COLO668 (cell line): ENCODE results near the gene ISCU.
A peak's percentile ranks its signal among the peaks of the same experiment; 100 is the strongest.
"Not testable (repeated sequence)": the region's sequence is repeated elsewhere in the genome, so short reads cannot be mapped to it uniquely, and the experiment has no call there.

Experiments
- DNase-seq: peaks from one replicate; lab custom pipeline; 2025; ENCODE audit not compliant: unreplicated experiment; lab: John Stamatoyannopoulos, UW

The ISCU gene

GRCh38 chr12:108568338-108569154, 6.2 kb downstream of the ISCU start:
- peak; percentile 57 for DNase-seq

DNA sequence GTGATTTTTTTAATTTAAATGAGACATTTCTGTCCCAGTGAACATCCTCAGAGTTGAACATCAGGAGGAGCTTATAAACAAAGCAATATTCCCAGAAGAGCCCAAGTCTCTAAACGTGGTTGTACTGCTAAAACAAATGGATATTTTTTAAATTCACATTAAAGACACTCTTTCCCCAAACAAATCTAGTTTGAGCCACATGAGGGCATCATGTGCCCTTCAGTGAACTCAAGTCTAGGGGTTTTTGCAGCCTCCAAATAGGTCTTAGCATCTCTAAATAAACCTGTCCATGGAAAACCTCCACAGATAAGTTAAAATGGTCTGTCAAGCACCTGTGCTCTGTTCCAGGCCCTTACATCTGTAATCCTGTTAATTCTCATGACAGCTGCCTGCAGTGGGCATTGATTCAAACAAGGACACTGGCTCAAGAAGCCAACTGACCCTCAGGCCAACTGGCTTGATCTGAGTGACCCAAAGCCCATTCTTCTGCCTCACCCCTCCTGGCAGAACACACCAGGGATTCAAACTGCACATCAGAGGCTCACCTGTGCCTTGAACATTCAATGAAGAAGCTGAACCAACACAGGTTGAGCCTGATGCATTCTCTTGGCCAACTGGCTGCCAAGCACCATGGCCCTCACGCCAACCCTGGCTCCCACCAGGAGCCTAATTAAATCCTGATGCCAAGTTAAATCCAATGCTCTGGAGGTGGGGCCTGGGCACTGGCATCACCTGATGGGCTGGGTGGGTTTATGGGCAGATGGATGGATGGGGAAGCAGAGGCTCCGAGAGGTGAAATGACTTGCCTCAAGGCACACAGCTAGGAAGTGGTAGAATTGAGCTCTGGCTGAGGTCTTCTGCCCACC, 8.6 kb downstream of the ISCU start:
- no peak for DNase-seq

GRCh38 chr12:108571609-108572165, 9.3 kb downstream of the ISCU start:
- DNase-seq = no peak

- no peak for DNase-seq
Observed at GRCh38 chr12:108572166-108572790, 9.9 kb downstream of the ISCU start.

GRCh38 chr12:108573317-108573716, 10.9 kb downstream of the ISCU start:
- DNase-seq = no peak

DNA sequence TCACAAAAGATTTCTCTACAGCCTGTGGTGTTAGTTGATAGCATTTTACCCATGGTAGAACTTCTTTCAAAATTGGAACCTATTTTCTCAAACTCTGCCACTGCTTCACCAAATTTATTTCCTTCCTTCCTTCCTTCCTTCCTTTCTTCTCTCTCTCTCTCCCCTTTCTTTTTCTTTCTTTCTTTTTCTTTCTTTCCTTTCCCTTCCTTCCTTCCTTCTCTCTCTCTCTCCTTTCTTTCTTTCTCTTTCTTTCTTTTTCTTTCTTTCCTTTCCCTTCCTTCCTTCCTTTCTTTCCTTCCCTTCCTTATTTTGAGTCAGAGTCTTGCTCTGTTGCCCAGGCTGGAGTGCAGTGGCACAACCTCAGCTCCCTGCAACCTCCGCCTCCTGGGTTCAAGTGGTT, 11.9 kb downstream of the ISCU start:
- DNase-seq = not testable (repeated sequence)

- no peak for DNase-seq
Observed at GRCh38 chr12:108575199-108575912, 13.0 kb downstream of the ISCU start.

DNA sequence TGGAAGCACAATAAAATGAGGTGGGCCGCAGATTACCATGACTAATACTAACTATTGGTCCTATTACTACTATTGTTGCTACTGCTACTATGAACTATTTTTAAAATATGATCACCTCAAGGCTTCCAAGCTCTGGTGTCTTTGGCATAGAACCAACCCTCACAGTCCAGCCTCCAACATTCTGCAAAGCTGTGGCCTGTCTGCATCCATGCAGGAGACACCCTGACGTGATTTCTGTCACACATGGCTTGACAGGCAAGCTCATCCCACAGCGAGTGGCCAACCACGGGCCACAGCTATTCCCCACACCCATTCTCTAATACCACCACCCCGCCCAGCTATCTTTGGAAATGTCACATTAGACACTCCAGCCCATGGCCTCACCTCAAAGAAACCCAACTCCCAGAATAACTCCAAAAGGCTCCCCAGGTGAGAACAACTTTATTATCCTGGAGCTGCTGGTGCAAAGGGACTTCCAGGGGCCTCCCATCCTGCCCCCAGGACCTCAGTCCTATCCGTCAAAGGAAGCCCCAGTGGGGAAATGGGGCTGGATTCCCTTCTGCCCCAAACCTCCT, 14.4 kb downstream of the ISCU start:
- no peak for DNase-seq

DNA sequence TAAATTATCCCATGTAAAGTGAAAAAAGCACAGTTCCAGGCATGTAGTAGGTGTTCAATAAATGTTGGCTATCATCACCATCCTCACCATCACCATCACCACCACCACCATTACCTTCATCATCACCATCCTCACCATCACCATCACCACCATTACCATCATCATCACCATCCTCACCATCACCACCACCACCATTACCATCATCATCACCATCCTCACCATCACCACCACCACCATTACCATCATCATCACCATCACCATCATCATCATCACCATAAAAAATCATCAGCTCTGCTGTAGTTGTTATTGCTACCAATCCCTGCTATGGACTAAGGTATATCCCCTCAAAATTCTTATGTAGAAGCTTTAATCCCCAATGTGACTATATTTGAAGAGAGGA, 15.1 kb downstream of the ISCU start:
- DNase-seq = no peak

GRCh38 chr12:108578264-108578663, 15.9 kb downstream of the ISCU start:
- no peak for DNase-seq

- DNase-seq = no peak
Observed at GRCh38 chr12:108578813-108579212, 16.4 kb downstream of the ISCU start.

DNA sequence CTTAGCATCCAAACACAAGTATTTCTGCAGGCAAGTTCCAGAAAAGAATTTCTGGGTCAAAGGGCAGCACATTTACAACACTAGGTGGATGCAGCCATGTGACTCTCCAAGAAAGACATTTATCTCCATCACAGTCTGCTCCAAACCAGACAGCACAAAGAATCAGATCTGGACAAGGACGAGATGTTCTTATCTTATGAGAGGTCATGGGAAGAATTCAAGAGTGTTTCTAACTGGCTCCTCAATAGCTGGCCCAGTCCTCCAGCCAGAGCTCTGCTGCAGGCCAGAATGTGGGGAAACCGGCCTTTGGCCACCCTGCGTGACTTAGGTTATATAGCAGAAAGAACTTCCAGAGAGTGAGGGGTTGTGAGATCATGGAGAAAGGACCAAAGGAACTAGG, 18.1 kb downstream of the ISCU start:
- DNase-seq = no peak

DNA sequence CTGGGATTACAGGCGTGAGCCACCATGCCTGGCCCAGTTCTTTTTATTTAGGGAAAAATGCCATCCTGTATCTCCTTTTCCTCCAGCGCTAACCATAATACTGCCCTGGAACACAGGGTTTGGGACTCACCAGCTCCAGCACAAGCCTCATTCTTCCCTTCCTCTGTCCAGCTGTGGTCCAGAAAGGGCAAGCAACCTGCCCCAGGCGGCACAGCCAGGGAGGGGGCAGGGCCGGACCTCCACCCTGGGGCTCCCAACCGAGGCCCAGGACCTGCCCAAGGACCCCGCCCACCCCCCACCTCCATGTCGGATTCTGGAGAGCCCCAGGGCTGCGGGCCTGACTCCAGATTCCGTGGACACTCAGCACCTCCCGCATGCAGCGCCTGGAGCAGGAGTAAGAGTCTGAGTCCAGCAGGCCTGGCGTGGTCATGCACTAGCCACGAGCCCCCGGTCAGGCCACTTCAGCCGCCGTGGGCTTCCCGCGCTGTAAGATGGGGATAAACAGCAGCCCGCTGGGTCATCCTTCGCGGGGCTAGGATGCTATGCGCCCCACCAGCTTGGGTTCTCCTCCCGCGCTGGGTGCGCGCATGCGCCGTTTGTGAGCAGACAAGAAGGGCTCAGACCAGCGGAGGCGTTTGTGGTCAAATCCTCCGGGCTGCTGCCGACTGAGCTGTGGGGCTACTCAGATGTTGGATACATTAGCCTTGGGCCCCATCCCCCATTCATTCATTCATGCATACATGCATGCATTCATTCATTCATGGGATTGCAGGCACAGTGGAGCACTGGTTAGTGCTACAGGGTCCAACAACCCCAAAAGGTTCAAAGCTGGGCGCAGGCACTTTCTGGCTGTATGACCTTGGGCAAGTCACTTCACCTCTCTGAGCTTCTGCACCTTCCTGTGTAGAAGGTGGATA, 19.2 kb downstream of the ISCU start:
- no peak for DNase-seq

DNA sequence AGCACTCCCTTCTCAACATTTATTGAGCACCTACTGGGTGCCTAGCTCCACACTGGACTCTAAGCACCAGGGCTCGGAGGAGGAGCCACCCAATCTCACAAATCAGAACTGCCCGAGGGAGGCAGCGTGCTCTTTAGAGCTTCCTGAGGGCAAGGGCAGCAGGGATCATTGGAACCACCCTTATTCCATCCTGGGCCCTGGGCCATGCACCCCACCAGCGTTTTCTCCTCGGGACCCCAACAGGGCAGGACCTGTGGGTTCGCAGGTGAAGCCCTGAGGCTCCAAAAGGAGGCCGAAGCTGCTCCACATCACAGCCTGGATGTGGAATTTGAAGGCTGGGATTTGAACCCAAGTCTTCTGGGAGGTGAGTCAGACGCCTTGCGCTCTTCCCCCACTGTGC, 20.1 kb downstream of the ISCU start:
- DNase-seq = no peak

GRCh38 chr12:108582978-108583770, 20.8 kb downstream of the ISCU start:
- no peak for DNase-seq

DNA sequence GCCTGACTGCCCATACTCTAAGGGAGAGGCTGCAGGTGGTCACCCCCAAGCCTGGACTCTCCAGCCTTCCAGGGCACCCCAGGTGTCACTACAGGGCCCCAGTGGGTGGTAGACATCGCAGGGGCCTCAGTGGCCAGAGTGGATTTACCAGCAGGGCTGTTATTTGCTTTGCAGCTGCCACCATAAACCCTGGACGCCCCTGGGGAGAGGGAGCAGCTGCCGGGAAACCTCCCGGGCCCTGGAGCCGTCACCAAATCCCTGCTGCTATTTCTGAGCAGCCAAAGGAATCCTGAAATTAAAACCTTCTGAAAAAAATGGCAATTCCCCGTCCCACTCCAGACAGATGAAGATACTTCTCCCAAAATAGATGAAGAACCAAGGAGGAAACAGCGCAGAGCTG, 21.6 kb downstream of the ISCU start:
- peak; percentile 50 for DNase-seq

DNA sequence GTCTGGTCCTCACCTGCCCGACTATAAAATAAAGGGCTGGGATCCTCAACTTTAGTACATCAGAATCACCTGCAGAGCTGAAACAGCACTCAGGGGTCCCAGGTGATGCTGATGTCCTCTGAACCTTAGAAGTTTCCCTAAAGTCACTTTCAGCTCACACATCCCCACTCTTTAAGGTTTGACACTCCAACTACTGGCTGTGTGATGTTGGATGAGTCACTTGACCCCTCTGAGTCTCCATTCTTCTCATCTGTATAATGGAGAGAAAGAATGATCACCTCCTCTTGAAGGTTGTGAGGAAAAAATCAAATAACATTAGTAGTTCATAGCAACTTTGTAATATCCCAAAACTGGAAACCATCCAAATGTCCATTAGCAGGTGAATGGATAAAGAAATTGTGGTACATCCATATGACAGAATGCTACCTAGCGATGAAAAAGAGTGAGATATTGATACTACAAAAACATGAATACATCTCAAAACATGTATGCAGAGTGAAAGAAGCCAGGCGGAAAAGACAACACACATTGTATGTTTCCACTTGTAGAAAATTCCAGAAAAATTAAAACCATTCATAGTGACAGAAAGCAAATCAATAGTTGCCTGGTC, 22.2 kb downstream of the ISCU start:
- no peak for DNase-seq

DNA sequence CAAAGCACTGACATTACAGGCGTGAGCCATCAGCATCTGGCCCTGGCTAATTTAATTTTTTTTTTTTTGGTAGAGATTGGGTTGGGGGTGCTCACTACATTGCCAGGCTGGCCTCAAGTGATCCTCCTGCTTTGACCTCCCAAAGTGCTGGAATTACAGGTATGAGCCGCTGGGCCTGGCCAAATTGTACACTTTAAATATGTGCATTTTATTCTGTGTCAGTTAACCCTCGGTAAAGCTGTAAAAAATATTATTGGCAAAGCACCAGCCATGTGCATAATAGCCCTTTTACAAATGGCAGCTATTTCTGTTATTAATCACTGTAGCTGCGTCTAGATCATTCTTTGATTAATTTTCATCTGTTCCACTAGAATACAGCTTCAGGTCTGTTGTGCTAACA, 23.5 kb downstream of the ISCU start:
- DNase-seq = no peak
